Mucosa of descending colon (tissue), 3 donors: ENCODE results near the gene ZDHHC17. TPM values are rescaled to one million over a fixed set of nuclear protein-coding genes. Genes with fewer than 3 reads are reported as not detected.
A peak's percentile ranks its signal among the peaks of the same experiment; 100 is the strongest.

ENCODE experiments used
- ATAC-seq: fragments of 200-7000 bp; cut with Tn5 transposase; one replicate; pipeline ENCODE4 v1.9.1; 2020; ENCODE audit warnings: mild to moderate bottlenecking, moderate library complexity
- DNase-seq, 3 donors: peaks; one replicate each; pipeline ENCODE4 v3.0.0-alpha.2; 2020
- H3K36me3 ChIP-seq: fragments of 200-600 bp; one replicate; pipeline ENCODE4 v1.8.0; 2021; ENCODE audit warnings: low read depth, mild to moderate bottlenecking
- H3K4me1 ChIP-seq: fragments of 200-600 bp; one replicate; pipeline ENCODE4 v1.8.0; 2021; ENCODE audit warnings: low read depth, mild to moderate bottlenecking
- H3K4me3 ChIP-seq: fragments of 200-600 bp; one replicate; pipeline ENCODE4 v1.8.0; 2021; ENCODE audit warnings: mild to moderate bottlenecking
- H3K9me3 ChIP-seq: fragments of 200-600 bp; one replicate; pipeline ENCODE4 v1.8.0; 2021; ENCODE audit warnings: mild to moderate bottlenecking
- CTCF ChIP-seq: fragments of 200-600 bp; IDR thresholded peaks from one replicate; pipeline ENCODE4 v1.8.0; 2022; ENCODE audit warnings: antibody characterized with exemption, mild to moderate bottlenecking
- intact Hi-C, 2 donors: fragments of 100-400 bp; cut with DNase I in 1 of 2; cut with micrococcal nuclease in 1 of 2; formaldehyde crosslinking; loops; one replicate each; pipeline versions ENCODE4 v1.11.0 to v1.11.1; 2022; cut with DNase I, micrococcal nuclease
- long read RNA-seq, 2 donors: library from polyadenylated mRNA; unstranded; transcript quantifications; one replicate each; pipeline ENCODE4 v2.0.0, GENCODE V29; 2019 to 2021
- total RNA-seq, 3 donors: library from RNA; stranded (reverse); fragmentation: NEBNext Ultra II Directional in 2 of 3; extraction: Animal tissue kit (Norgen Biotek cat#: 25700) in 2 of 3; gene quantifications; one replicate each; pipeline versions ENCODE4 v1.2.1 to v1.2.4, GENCODE V29; 2021 to 2023
- donor health status: DM: no; HTN: no; CAD: no; lungs with moderate emphysema.
- donor health status: DM: no; HTN: no; CAD: no.
- donor health status: DM: no; HTN: yes; CAD: no.

ZDHHC17 gene
- total RNA-seq: 10 to 100 TPM; 17.4 to 39.0 (median 25.7) TPM
- long read RNA-seq, donor 1, full-length matches to known transcripts: 4 of 12 reads
- long read RNA-seq, donor 1, partial matches to known transcripts: 1 of 12 reads
- long read RNA-seq, donor 1, other reads (novel, unspliced or antisense): 7 of 12 reads
- long read RNA-seq, donor 2, full-length matches to known transcripts: 2 of 3 reads
- long read RNA-seq, donor 2, partial matches to known transcripts: 1 of 3 reads
- long read RNA-seq, donor 2, other reads (novel, unspliced or antisense): 0 of 3 reads

DNA sequence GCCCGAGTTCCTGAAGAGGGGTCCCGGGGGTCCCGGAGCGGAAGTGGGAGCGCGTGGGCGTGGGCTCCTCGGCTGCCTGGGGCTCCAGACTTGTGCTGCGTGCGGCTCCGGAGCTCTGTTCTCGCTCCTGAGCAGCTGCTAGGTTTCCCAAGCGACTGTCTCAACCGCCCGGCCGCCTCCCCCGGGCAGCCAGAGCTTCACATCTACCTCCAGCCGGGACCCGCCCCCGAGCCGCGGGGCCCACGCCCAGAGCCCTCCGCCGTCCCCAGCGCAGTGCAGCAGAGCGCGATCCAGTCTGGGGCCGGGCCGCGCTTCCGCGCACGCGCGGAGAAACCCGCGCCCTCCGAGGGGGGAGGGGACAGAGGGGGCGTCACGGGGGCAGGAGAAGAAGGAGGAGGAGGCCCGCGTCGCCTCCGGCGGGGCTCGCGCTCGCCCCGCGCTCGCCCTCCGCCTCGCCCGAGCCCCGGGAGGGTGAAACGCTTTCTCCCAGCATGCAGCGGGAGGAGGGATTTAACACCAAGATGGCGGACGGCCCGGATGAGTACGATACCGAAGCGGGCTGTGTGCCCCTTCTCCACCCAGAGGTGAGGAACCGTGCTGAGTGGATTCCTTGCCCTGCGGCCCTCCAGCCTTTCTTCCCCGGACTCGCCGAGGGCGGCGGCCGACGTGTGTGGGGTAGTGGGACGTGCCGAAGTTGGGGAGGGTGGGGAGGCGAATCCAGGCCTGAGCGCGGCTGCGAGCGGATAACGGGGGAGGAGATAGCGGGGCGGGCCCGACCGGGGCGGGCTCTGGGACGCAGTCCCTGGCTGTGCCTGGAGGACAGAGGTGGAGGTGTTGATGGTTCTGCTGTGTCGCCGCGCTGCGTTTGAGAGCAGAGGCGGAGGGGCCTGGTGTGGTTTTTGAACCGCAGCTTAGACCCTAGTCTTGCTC, at the start of gene ZDHHC17:
Gene ZDHHC17, plus strand, starts transcription at position 370 of the 930 bp plus-strand sequence. Its CDS starts 122 bp downstream, at position 492.
- Histone ChIP-seq H3K9me3 (no peaks in the 10 kb centered on the region), H3K4me1 (peaks cover 15% of the 10 kb centered on the region), H3K4me3 (peak within 1 kb of the TSS; percentile 54), H3K36me3 (no peaks in the 10 kb centered on the region)
- TF ChIP-seq CTCF: peak; percentile 13
- DNase-seq: peak; percentile 90 to 96 (median 95)
- ATAC-seq: peak; percentile 95
- intact Hi-C loops: no loop called here

GRCh38 chr12:76714415-76714814, 49.5 kb upstream of the ZDHHC17 start:
- Histone ChIP-seq H3K4me3 (no peak overlapping the region), H3K9me3 (no peaks in the 10 kb centered on the region), H3K4me1 (no peaks in the 10 kb centered on the region), H3K36me3 (no peaks in the 10 kb centered on the region)
- ATAC-seq (no peak), DNase-seq (no peak)
- intact Hi-C loops: no loop called here
- TF ChIP-seq CTCF: no peak

GRCh38 chr12:76714861-76715260, 49.1 kb upstream of the ZDHHC17 start:
- H3K9me3 ChIP-seq: no peaks in the 10 kb centered on the region
- no peaks in the 10 kb centered on the region for H3K36me3 ChIP-seq
- ATAC-seq (no peak), DNase-seq (no peak)
- intact Hi-C loops: no loop called here
- no peak overlapping the region for H3K4me3 ChIP-seq
- no peak for TF ChIP-seq CTCF
- H3K4me1 ChIP-seq: no peaks in the 10 kb centered on the region

- H3K4me3 ChIP-seq: no peak overlapping the region
- H3K4me1 ChIP-seq: no peaks in the 10 kb centered on the region
- ATAC-seq (no peak), DNase-seq (no peak)
- H3K9me3 ChIP-seq: no peaks in the 10 kb centered on the region
- TF ChIP-seq CTCF: no peak
- no peaks in the 10 kb centered on the region for H3K36me3 ChIP-seq
- intact Hi-C loops: no loop called here
Measured at GRCh38 chr12:76715332-76715731, 48.6 kb upstream of the ZDHHC17 start.

DNA sequence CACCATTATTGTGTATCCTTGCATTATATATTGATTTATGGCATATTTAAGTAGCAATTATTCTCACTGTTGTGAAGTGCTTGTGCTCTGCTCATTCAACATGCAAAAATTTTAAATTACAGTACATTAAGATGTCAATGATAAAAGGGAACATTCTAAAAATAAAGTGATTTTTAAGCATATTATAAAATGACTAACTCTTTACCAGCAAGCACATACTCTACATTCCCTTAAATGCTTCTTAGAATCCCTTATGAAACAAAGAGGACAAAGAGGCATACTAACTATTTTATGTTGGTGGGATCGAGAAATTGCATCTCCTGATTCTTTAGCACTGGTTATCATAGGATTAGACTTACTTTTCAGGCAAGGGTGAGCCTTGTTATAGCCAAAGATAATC, 46.6 kb upstream of the ZDHHC17 start:
- ATAC-seq: no peak
- Histone ChIP-seq H3K4me1 (no peaks in the 10 kb centered on the region), H3K36me3 (no peaks in the 10 kb centered on the region), H3K9me3 (no peaks in the 10 kb centered on the region), H3K4me3 (no peak overlapping the region)
- intact Hi-C loops: no loop called here
- DNase-seq: no peak
- no peak for TF ChIP-seq CTCF
